GM12892 (cell line): Measurements from ENCODE around the gene BPHL.

ENCODE experiments used
- POLR2A ChIP-seq: IDR thresholded peaks from 2 replicates; pipeline ENCODE4 v1.6.1; 2011; ENCODE audit warnings: low read depth, low read length, control low read depth
- POLR2AphosphoS5 ChIP-seq: IDR thresholded peaks from 2 replicates; pipeline ENCODE4 v1.6.1; 2011; ENCODE audit warnings: low read depth, low read length, control low read depth
- TAF1 ChIP-seq: IDR thresholded peaks from 2 replicates; pipeline ENCODE4 v1.6.1; 2011; ENCODE audit warnings: low read depth, mild to moderate bottlenecking, control low read depth, low read length, borderline replicate concordance

DNA sequence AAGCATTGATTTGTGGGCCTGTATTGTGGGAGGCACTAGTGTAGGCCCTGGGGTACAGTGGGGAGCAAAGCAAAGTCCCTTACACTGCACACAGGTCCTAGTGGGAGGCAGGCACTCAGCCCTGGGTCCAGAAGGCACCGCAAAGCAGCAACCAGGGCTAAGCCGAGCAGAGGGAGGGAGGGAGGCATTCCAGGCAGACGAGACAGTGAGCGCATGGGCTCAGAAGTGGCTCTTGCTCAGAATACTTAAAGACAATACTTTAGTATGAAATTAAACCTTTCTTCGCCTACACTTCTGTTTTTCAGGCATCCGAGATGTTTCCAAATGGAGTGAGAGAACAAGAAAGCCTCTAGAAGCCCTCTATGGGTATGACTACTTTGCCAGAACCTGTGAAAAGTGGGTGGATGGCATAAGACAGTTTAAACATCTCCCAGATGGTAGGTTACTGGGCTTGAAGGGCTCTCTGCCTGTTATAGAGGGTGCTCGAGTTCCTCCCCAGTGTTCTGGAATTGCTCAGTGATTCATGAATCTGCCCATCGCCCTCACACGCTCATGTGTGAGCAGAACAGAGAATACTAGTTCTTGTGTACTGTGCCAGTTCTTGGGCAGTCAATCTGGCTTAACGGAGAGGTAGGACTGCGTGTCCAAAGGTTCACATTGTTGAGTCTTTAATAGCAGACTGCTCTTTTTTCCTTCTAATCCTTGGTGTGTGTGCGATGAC, 18.7 kb downstream of the BPHL start:
- TF ChIP-seq POLR2A (no peak), POLR2AphosphoS5 (no peak), TAF1 (no peak)
